NCI-H2196 treated with DMSO at 0.1 percent for 48 hours (cell line): ENCODE results near the gene SLC25A43.
"Not testable (repeated sequence)": the region's sequence is repeated elsewhere in the genome, so short reads cannot be mapped to it uniquely, and the experiment has no call there.

Source experiments
- DNase-seq: peaks from one replicate; lab custom pipeline; 2025; ENCODE audit not compliant: unreplicated experiment; lab: John Stamatoyannopoulos, UW

SLC25A43 gene

GRCh38 chrX:119398974-119399771 lies at the start of gene SLC25A43:
Gene SLC25A43 (plus strand): TSS chrX:119399336. CDS start chrX:119399404, 68 bp downstream.
- no peak for DNase-seq

DNA sequence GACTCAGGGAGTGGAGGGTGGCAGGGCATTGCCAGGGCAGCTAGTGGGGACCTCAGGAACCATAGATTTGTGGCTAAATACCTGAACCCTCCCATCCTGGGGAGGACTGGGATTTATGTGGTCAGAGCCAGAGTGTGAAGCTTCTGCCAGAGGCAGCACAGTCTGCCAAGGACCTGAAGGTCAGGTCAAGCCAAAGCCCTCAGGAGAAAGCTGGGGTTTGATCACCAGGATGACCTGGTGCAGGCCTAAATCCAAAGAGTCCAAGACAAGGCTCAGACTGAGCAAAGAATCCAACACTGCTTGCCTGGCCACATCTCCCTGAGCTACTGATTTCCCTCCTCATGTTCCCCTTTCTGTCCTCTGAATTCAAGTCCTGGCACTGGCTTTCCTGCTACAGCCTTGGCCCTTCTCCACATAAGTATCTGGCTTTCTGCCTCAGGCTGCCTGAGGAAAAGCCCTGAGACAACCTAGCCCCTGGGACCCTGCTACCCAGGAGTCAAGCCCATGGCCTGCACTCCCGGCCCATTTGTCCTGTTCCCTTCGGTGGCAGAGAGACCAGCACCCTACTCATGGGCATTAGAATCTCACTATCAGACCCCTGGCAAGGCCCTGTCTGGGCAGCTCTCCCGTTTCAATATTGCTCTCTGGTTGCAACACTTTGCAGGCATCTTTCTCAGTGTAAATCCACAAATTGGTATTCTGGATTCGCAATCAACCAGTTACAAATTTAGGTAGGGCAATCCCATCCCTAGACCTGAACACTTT lies 39.3 kb upstream of the SLC25A43 start:
- no peak for DNase-seq

DNA sequence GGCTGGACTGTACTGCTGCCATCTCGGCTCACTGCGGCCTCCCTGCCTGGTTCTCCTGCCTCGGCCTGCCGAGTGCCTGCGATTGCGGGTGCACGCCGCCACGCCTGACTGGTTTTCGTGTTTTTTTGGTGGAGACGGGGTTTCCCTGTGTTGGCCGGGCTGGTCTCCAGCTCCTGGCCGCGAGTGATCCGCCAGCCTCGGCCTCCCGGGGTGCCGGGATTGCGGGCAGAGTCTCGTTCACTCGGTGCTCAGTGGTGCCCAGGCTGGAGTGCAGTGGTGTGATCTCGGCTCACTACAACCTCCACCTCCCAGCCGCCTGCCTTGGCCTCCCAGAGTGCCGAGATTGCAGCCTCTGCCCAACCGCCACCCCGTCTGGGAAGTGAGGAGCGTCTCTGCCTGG lies 37.7 kb upstream of the SLC25A43 start:
- DNase-seq: not testable (repeated sequence)

DNA sequence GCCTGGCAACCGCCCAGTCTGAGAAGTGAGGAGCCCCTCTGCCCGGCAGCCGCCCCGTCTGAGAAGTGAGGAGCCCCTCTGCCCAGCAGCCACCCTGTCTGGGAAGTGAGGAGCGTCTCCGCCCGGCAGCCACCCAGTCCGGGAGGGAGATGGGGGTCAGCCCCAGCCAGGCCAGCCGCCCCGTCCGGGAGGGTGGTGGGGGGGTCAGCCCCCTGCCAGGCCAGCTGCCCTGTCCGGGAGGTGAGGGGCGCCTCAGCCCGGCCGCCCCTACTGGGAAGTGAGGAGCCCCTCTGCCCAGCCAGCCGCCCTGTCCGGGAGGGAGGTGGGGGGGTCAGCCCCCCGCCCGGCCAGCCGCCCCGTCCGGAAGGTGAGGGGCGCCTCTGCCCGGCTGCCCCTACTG lies 37.1 kb upstream of the SLC25A43 start:
- not testable (repeated sequence) for DNase-seq

- DNase-seq: no peak
These were observed 35.7 kb upstream of the SLC25A43 start for GRCh38 chrX:119363391-119363790.

DNA sequence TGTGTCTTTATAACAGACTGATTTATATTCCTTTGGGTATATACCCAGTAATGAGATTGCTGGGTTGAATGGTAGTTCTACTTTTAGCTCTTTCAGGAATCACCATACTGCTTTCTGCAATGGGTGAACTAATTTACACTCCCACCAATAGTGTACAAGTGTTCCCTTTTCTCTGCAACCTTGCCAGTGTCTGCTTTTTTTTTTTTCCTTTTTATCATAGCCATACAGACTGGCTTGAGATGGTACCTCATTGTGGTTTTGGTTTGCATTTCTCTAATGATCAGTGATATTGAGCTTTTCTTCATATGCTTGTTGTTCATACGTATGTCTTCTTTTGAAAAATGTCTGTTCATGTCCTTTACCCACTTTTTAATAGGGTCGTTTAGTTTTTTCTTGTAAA lies 27.3 kb upstream of the SLC25A43 start:
- not testable (repeated sequence) for DNase-seq

- DNase-seq: no peak
These were observed 24.4 kb upstream of the SLC25A43 start for GRCh38 chrX:119374736-119375135.

DNA sequence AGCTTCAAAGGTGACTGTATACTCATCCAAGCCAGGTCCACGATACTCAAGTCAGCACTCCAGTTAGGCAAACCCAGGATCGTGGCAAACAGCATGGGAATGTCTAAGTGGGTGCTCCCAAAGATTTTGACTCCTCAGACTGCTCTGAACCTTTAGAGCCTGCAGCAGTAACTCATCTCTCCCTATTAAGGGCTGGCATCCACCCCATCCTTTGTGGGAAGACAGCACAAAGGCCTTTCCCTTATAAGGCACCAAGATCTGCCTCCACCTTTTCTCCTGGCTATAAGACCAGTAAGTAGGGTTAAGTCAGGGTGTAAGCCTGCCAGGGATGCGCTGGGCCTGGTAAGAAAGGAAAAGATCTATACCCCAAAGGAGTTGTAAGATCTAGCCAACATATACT lies 23.6 kb upstream of the SLC25A43 start:
- no peak for DNase-seq

- DNase-seq: no peak
These were observed 22.8 kb upstream of the SLC25A43 start for GRCh38 chrX:119376312-119376711.

GRCh38 chrX:119381349-119381944 lies 17.7 kb upstream of the SLC25A43 start:
- no peak for DNase-seq

GRCh38 chrX:119382606-119383005 lies 16.5 kb upstream of the SLC25A43 start:
- DNase-seq: no peak

DNA sequence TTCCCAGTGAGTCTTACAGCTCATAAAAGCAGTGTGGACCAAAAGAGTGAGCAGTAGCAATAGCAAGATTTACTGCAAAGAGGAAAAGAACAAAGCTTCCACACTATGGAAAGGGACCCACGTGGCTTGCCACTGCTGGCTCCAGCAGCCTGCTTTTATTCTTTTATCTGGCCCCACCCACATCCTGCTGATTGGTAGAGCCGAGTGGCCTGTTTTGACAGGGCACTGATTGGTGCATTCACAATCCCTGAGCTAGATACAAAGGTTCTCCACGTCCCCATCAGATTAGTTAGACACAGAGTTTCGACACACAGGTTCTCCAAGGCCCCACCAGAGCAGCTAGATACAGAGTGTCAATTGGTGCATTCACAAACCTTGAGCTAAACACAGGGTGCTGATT lies 12.5 kb upstream of the SLC25A43 start:
- not testable (repeated sequence) for DNase-seq

GRCh38 chrX:119387426-119387825 lies 11.7 kb upstream of the SLC25A43 start:
- DNase-seq: not testable (repeated sequence)

DNA sequence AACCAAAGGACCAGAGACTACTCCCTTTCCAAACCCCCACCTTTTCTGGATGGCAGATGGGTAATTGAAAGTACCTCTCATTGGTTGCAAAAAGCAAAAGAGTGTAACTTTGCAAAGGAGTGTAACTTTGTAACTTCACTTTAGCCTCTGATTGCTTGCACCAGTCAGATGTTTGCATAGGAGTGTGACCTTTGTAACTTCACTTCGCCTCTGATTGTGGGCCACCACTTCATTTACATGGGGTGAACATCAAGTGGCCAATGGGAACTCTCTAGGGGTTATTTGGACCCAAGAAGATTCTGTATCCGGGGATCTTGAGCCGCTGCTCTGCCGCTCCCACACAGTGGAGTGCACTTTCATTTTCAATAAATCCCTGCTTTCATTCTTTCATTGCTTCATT lies 9.9 kb upstream of the SLC25A43 start:
- no peak for DNase-seq

DNA sequence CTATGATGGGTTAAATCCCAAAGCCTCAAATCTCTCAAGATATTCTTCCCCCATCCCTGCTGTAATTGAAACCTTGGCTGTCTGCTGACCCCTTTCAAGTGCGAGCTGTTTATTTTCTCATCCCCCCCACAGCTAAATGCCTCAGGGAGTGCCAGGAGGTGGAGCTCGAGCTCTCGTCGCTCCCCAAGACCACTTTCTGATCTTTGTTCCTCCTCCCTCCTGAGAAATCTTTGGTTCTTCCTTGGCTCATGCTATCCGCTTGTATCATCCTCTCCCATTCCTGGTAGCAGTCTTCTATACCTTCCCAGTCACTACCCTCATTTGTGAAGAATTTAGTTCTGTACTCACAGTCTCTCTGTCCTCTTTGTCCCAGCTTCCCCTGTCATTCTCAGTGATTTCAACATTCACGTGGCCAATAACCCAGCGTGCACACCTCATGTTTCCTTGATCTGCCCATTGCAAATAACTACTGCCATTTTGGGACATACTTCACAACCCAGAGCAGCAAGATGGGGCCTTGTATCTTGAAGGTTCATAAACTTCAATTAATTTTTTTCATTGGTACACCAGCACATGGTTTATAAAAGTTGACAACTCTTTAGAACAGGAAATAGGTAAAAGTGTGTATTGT lies 9.2 kb upstream of the SLC25A43 start:
- DNase-seq: no peak

GRCh38 chrX:119391279-119391678 lies 7.9 kb upstream of the SLC25A43 start:
- DNase-seq: no peak

DNA sequence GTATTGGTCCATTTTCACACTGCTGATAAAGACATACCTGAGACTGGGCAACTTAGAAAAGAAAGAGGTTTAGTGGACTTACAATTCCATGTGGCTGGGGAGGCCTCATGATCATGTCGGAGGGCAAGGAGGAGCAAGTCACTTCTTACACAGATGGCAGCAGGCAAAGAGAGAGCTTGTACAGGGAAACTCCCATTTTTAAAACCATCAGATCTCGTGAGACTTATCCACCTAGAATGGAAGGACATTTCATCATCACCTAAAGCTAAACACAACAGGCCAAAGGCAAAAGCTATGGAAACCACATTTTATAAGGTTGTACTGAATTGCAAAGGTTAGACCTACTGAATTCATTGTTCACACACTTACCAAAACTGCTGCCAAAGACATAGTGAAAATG lies 6.0 kb upstream of the SLC25A43 start:
- DNase-seq: no peak

- DNase-seq: no peak
These were observed 556 bp upstream of the SLC25A43 start for GRCh38 chrX:119398587-119398973.

DNA sequence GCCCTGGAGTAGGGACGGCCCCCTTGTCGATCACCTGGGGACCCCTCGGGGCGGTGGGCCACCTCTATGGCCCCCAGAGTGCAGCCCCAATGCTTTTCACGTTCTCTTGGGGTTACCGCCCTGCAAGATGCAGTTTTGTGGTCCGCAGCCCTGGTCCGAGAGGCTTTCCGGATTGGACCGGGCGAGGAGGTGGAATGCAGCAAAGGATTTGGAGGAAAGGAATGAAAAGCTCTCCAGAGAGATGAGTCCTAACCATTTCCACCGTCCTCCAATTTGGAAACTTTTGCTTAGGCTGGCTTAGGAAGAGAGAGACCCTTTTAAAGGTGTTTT lies 601 bp downstream of the SLC25A43 start:
- DNase-seq: no peak

DNA sequence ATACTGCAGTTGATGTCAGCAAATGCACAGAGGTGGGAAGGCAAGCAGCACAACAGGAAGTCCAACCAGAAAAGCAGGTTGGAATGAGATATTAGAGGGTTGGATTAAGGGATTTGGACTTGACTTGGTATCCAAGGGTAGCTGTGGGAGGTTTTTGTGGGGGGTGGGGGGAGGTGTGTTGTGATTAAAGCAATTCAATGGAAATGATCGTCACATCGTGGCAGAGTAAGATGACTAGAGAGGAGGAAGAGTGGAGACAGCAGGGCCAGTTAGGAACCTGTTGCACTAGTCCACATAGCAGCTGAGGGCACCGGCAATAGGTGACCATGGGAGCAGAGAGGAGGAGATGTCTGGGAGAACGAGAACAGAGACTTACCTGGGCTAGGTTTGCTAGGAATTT lies 2.4 kb downstream of the SLC25A43 start:
- DNase-seq: no peak

- no peak for DNase-seq
These were observed 3.5 kb downstream of the SLC25A43 start for GRCh38 chrX:119402588-119402987.

GRCh38 chrX:119406776-119407175 lies 7.6 kb downstream of the SLC25A43 start:
- DNase-seq: no peak
